GM15510 (cell line): ENCODE results near the gene MAN1A2.

Experiments used
- POLR2A ChIP-seq: IDR thresholded peaks from 3 replicates; pipeline ENCODE4 v1.6.1; 2011; ENCODE audit warnings: borderline replicate concordance; ENCODE audit not compliant: insufficient read length; ENCODE audit errors: extremely low read depth

Gene MAN1A2

DNA sequence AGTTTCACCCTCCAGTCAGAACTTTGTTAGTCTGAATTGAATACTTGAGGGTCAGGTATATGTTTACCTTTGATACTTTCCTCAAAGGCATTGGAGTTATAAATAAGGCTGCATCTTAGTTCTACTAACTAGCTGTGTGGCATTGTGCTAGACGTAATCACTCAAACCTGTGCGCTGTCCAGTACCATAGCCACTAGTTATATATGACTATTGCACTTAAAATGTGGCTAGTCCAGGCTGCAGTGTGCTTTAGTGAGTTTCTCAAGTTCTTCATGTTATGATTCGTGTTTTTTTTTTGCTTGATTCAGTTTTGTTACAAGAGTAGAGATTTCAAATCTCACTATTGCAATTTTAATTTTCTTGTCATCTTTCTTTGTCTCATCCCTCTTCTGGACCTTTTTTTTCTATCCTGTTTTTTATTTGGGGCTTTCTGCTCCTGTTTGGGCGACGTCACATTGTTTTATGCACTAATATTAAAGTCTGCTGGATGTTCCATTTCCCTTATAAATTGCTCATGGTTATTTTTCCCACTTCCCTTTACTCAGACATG lies 5.7 kb downstream of the MAN1A2 start:
- no peak for TF ChIP-seq POLR2A

DNA sequence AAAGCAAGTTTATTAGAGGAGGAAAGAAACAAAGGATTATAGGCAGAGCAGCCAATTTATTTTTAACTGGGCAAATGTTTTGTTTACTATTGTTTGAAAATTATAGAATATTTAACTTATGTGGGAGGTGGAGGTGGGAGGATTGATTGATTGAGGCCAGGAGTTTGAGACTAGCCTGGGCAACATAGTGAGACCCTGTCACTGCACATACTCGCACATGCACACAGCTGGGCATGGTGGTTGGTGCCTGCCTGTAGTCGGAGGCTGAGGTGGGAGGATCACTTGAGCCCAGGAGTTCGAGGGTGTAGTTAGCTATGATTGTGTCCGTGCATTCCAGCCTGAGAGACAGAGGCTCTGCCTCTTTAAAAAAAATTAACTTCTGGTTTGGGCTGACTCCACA lies 6.7 kb downstream of the MAN1A2 start:
- no peak for TF ChIP-seq POLR2A

DNA sequence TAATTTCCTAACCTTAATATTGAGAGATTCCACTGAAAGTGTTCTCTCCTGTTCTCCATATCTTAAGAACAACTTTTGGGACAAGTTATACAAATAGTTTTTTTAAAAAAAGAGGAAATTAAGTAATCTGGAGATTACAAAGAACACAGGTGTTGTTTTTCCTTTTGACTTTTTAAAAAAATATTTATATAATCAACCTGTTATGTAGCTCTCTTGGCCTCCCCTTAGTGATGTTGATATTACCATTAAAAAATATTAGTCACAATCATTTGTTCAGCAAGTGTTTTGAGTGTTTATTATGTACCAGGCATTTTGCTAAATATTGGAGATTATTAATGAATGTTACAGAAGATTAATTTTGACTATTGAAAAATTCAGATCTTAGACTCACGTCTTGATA lies 8.1 kb downstream of the MAN1A2 start:
- TF ChIP-seq POLR2A = no peak

DNA sequence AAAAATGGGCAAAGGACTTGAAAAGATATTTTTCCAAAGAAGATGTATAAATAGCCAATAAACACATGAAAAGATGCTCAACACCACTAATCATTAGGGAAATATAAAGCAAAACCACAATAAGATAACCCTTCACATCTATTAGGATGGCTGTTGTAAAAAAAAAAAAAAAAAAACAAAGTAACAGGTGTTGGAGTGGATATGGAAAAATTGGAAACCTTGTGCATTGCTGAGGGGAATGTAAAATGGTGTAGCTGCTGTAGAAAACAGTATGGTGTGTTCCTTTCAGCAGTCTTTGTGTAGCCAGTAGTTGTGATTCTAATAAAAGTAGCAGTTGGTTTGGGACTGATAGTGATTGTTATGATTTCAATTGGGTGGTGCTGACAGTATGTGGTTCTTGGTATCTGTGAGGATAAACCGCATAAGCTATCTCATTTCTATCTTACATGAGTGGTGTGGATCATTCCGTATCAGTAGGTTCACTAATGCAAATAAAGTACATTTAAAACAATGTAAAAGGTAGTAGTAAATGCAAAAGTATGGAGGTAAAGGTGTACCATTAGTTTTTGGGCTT lies 19.9 kb downstream of the MAN1A2 start:
- TF ChIP-seq POLR2A = no peak

DNA sequence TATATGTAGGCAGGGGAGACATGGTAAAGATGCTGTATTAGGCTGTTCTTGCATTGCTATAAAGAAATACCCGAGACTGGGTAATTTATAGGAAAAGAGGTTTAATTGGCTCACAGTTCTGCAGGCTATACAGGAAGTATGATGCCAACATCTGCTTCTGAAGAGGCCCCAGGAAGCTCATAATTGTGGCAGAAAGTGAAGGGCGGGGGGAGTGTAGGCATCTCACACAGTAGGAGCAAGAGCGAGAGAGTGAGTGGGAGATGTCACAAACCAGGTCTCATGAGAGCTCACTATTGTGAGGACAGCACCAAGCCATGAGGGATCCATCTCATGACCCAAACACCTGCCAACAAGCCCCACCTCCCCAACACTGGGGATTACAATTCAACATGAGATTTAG lies 21.1 kb downstream of the MAN1A2 start:
- TF ChIP-seq POLR2A = no peak

DNA sequence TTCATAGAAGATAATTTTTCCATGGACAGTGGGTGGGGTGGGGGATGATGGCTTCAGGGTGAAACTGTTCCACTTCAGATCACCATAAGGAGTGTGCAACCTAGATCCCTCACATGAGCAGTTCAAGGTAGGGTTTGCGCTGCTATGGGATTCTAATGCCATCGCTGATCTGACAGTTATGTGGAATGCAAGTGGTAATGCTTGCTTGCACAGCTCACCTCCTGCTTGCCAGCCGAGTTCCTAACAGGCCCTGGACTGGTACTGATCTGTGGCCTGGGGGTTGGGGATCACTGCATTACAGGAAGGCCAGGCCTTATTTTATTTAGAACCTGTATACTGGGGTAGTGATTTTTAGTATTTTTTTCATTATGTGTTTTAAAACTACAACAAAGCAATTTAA lies 22.0 kb downstream of the MAN1A2 start:
- no peak for TF ChIP-seq POLR2A

DNA sequence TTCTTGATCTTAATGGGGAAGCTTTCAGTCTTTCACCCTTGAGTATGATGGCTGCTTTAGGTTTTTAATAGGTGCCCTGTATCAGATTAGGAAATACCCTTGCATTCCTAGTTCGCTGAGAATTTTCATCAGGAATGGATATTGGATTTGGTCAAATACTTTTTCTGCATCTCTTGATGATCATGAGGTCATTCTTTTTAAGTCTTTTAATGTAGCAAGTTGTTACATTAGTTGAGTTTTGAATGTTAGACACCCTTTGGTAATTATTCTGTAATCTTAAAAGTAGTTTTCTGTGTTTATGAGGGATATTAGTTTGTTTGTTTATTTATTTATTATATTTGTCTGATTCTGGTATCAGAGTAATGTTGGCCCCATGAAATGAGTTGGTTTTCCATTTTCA lies 22.5 kb downstream of the MAN1A2 start:
- no peak for TF ChIP-seq POLR2A

DNA sequence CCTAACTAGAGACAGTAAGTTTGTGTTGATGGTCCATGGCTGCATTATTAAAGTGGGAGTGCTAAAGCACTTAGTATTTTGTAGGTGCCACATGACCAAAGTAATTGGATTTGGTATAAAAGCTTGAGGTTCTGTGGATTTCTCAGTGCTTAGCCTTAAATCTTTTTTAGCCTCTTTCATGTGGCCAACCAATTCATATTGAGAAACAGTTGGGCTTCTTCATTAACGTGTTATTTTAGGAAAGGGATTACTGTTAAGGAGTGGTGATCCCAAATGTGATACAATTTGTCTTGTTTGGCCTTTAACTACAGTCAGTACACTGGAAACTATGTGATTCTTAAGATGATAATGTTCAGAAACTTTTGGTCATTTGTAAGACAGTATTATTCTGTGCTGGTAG lies 25.5 kb downstream of the MAN1A2 start:
- no peak for TF ChIP-seq POLR2A

DNA sequence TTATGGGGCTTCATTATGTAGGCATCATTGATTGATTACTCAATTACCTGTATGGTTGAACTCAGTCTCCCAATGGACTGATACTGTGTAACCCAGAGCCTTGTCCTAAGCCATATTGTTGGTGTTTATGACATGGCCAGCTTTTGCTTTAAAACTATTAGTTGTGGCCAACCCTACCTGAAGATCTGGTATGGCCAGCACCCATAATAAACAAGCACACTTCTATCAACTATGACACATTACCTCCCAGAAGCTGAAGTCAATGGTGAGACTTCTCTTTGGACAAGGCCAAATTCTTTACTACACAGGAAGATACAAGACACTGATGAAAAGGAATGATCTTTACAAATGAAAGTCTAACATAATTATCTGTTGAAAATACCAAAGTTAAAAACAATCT lies 28.8 kb downstream of the MAN1A2 start:
- TF ChIP-seq POLR2A = no peak

DNA sequence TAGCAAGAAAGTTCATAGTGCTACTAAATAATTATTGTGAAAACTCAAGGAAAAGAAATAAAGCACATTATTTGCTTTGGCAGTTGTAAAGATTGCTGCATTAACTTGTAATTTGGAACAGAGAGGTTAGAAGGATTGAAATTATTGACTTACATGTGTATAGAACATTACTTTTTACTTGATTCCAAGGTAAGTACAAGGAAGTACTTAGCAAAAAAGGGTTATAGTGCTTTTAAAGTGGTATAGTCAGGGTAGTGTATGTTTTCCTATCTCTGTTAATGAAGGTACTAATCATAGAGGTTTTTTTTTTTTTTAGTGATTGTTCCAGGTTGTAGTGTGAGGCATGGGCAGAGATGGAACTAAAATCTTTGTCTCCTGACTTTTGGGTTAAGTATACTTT lies 29.4 kb downstream of the MAN1A2 start:
- no peak for TF ChIP-seq POLR2A

DNA sequence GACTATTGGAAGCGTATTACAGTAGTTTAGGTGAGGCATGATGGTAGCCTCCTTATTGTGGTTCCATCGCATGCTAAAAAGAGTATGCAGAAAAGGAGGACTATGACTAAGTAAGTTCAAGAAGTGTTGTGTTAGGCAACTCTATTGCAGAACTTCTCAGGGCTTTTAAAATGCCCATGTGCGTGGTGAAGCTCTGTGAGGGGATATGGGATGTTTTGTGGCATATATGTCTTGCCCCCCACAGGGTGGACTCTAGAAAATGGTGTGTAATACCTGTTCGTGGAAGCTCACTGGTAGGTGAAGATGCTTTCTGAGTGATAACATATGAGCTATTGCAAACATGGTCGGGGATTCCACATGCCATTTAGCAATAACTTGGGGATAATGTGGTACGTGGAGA lies 31.7 kb downstream of the MAN1A2 start:
- no peak for TF ChIP-seq POLR2A

DNA sequence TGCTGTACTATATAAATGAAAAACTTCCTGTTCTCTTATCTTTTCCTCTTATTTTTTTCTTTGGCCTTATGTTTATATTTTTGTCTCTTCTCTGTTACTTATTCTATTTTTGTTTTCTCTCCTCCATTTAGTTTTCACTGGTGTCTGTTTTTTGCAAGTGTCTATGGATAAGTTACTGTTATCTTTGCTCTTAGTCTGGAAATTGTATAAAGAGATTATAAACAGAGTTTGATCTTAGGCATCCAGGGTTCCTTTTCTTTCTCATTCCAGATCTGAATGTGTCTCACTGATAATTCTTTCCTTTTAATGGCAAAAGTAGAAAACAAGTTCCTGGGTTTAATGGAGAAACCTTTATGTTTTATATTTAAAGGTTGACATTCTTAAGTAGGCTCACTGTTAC lies 34.5 kb downstream of the MAN1A2 start:
- no peak for TF ChIP-seq POLR2A

DNA sequence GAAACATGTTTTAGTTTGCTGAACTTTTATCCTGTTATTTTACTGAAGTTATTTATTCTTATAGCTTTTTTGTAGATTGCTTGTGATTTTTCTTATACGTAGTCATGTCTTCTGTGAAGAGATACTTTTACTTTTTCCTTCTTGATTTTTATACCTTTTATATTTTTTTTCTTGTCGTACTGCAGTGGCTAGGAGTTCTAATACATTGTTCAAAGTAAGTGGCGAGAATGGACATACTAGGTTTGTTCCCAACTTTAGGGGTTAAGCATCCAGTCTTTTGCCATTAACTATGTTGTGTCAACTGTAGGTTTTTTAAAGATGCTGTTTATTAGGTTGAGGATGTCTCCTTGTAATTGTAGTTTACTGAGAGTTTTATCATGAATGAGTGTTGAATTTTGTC lies 36.3 kb downstream of the MAN1A2 start:
- TF ChIP-seq POLR2A = no peak

DNA sequence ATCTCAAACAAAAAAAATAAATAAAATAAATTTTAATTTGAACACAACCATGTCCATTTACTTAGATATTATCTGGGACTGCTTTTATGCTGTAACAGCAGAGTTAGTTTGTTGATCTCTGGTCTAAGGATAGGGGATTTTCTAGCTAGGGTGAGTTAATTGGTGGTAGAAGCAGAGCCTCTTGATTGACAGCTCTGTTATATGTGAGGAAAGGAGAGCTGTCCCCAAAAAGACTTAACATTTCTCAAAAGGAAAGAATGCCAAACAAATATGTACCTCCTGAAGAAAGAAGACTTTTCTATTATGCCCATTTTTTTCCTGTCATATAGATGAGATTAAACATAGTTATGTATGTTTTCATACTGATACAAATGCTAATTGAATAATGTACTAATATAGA lies 37.8 kb downstream of the MAN1A2 start:
- TF ChIP-seq POLR2A = no peak

DNA sequence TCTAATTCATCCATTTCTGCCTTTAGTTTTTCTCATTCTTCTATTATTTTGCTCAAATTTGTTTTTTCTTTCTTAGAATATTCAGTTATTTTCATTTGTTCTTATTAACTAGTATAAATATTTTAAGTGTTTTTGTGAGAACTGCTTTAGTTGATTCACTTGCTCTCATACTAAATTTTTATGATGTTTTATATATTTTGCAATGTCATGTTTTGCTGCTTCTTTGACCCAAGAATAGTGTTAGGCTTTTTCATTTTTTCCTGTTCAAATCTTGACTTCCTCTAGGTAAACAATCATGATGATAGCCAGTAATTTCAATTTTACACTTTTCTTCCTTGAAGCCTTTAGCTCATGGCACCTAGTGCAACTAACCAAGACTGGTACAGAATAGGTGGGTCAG lies 45.2 kb downstream of the MAN1A2 start:
- TF ChIP-seq POLR2A = no peak

DNA sequence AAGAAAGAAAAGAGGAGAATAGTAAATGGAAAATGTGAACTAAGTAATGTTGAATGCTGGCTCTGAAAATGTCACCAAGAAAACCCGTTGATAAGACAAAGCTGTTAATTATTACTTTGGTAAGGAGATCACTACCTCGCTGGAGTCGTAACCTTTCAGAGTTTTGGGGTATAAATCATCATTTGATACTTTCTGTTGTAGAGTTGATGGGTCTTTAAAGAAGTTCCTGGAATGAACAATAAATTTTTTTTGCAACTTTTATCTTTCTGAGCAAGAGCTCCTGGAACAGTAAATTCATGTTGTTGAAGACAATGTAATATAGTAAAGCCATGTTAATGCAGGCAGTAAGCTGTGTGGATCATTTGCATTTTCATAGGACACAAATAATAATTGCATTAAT lies 46.2 kb downstream of the MAN1A2 start:
- no peak for TF ChIP-seq POLR2A

DNA sequence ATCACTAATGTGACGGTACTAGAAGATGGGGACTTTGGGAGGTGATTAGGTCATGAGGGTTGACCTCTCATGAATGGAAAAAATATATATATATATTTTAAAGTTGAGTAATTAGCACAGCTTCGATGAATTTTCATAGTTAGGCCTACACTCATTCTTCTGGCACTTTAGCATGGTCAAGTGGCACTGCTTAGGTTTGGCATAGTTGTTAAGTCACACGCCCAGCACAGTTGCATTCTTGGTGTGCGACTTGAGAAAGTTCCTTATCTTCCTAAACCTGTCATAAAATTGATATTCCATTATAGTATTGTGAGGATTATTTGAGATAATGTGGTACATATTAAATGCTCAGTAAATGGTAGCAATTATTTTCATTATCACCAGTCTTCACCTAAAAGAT lies 47.7 kb downstream of the MAN1A2 start:
- no peak for TF ChIP-seq POLR2A
